PFSK-1 (cell line): ENCODE data around the gene KTN1.

ENCODE experiments used
- FOXP2 ChIP-seq: optimal IDR thresholded peaks from 2 replicates; pipeline ENCODE3; 2011; ENCODE audit warnings: borderline replicate concordance, control low read depth, inconsistent platforms; ENCODE audit not compliant: insufficient read depth; ENCODE audit errors: extremely low read length, extremely low read depth
- POLR2AphosphoS5 ChIP-seq: IDR thresholded peaks from 2 replicates; pipeline ENCODE4 v1.6.1; 2012; ENCODE audit warnings: low read depth, mild to moderate bottlenecking, control low read depth, low read length, moderate library complexity
- SIN3A ChIP-seq: IDR thresholded peaks from 2 replicates; pipeline ENCODE4 v1.6.1; 2012; ENCODE audit warnings: mild to moderate bottlenecking, low read length, moderate library complexity, borderline replicate concordance; ENCODE audit not compliant: insufficient read depth
- TAF1 ChIP-seq: IDR thresholded peaks from 2 replicates; pipeline ENCODE4 v1.6.1; 2012; ENCODE audit warnings: low read length, control low read depth, borderline replicate concordance; ENCODE audit not compliant: insufficient read depth
- TF ChIP-seq, protein P1 (sequence below), 2 experiments: IDR thresholded peaks; 2 replicates each; pipeline versions ENCODE4 v1.6.1 to v1.8.0; 2011 to 2012; ENCODE audit warnings: low read depth in 2 of 2, low read length in 2 of 2, control low read depth in 1 of 2, inconsistent platforms in 1 of 2, mild to moderate bottlenecking in 1 of 2, moderate library complexity in 1 of 2; ENCODE audit not compliant: insufficient read depth in 1 of 2

The KTN1 gene

DNA sequence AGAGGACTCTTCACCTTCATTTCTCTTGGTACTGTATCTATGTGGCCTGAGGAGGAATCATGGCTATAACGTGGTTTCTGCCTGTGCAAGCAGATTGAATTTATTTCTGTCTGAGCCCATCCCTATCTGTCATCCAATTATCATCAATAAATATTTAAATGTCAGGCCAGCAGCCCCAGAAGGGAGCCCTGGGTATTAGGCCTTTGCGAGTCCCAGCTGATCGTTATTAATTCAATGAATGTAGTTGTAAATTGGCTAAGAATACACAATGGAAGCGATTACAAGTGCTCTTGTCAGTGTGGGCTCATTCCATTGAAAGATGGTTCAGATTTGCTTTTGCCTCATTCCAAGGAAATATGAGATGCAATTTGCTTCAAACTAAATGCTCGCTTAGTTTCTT is 142.0 kb downstream of the KTN1 start:
- TF ChIP-seq TAF1 (no peak), FOXP2 (no peak), POLR2AphosphoS5 (no peak), SIN3A (no peak)
- TF ChIP-seq, protein P1, sequence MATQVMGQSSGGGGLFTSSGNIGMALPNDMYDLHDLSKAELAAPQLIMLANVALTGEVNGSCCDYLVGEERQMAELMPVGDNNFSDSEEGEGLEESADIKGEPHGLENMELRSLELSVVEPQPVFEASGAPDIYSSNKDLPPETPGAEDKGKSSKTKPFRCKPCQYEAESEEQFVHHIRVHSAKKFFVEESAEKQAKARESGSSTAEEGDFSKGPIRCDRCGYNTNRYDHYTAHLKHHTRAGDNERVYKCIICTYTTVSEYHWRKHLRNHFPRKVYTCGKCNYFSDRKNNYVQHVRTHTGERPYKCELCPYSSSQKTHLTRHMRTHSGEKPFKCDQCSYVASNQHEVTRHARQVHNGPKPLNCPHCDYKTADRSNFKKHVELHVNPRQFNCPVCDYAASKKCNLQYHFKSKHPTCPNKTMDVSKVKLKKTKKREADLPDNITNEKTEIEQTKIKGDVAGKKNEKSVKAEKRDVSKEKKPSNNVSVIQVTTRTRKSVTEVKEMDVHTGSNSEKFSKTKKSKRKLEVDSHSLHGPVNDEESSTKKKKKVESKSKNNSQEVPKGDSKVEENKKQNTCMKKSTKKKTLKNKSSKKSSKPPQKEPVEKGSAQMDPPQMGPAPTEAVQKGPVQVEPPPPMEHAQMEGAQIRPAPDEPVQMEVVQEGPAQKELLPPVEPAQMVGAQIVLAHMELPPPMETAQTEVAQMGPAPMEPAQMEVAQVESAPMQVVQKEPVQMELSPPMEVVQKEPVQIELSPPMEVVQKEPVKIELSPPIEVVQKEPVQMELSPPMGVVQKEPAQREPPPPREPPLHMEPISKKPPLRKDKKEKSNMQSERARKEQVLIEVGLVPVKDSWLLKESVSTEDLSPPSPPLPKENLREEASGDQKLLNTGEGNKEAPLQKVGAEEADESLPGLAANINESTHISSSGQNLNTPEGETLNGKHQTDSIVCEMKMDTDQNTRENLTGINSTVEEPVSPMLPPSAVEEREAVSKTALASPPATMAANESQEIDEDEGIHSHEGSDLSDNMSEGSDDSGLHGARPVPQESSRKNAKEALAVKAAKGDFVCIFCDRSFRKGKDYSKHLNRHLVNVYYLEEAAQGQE (IDR thresholded peaks at IDR 0.05; ENCODE audit: insufficient read depth in 1 of 2, low read depth in 2 of 2, low read length in 2 of 2) = no peak

DNA sequence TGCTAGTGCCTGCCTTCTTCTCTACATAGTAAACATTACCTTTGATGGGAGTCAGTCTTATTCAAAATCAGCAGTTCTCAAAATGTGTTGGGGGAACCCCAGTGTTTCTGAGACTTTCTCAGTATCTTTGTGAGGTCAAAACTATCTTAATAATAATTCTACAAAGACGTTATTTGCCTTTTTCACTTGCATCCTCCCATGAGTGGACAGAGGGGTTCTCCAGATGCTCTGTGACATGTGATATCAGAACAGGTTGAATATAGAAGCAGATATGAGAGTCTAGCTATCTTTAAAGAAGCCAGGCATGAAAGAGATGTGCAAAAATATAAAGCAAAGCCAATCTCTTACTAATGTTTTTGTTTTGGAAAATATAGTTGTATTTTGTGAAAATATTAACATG is 144.7 kb downstream of the KTN1 start:
- TF ChIP-seq FOXP2 (no peak), POLR2AphosphoS5 (no peak), SIN3A (no peak), TAF1 (no peak)
- TF ChIP-seq, protein P1 (IDR thresholded peaks at IDR 0.05; ENCODE audit: insufficient read depth in 1 of 2, low read depth in 2 of 2, low read length in 2 of 2) = no peak

DNA sequence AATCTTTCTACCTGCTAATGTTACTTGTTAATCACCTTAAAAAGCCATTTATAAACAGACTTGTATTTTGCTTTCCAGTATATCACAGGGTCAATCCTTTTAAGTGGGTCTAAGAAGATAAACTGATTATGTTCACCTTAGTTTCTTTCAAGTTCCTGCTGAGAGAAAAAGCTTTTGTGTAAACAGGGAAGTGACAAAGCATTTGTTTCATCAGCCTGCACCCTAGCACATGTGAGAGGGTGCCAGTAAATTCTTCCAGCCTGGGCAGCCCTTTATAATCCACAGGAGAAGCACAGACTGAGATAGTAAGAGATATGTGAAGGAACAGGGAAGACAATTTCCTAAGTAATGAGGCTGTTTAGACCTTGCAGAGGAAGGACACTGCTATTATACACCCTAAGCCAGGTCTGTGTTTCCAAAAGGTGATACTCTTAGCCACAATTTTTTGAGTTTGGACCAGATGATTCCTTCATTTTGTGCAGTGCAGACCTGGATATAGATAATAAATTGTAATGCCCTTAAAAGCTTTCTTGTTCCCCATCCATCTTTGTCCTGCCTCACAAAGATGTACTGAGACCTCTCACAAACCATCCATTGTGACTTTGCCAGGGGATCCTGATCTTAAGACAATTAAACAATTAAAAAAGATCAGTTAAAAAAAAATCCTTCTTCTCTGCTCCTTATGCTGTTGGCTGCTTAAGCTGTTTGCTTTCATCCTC is 150.7 kb downstream of the KTN1 start:
- no peak for TF ChIP-seq SIN3A
- TF ChIP-seq TAF1 = no peak
- TF ChIP-seq, protein P1 (IDR thresholded peaks at IDR 0.05; ENCODE audit: insufficient read depth in 1 of 2, low read depth in 2 of 2, low read length in 2 of 2) = no peak

DNA sequence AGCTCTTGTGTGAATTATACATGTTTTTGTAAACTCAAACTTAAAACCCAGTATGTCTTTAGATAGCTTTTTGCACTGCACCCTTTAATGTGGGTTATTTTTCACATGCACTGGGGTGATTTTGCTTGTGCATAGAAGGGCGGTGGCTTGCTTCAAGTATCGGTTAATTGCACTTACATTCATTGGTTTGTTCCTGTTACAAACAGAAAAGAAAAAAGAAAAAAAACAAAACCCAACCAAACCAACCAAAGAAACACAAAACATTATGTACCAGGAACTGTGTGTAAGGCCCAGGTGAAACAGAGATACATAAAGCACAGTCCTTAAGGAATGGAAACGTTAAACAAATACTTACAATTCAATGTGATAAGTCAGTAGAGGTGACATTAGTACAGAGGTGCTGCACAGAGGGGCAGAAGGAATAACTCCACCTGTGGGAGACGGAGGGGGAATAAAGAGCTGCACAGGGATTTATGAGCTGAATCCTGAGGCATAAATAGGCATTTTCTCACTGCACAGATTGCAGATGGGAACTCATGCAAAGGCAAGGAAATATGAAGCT is 151.4 kb downstream of the KTN1 start:
- TF ChIP-seq FOXP2 (no peak), SIN3A (no peak), TAF1 (no peak), POLR2AphosphoS5 (no peak)
- TF ChIP-seq, protein P1 (IDR thresholded peaks at IDR 0.05; ENCODE audit: insufficient read depth in 1 of 2, low read depth in 2 of 2, low read length in 2 of 2) = no peak
